ENCODE data around the gene RHOF.
A peak's percentile ranks its signal among the peaks of the same experiment; 100 is the strongest.

GRCh38 chr12:121776190-121777098, 17.0 kb downstream of the RHOF start:
- TF ChIP-seq CTCF (IDR thresholded peaks at IDR 0.05) (peak; percentile 62 to 89 (median 75)), POLR2A (IDR thresholded peaks at IDR 0.05) (no peak)

Data from body of pancreas (tissue), 4 donors.